NK-92 (cell line): Measurements from ENCODE around the gene RPL36A.

ENCODE experiments used
- DNase-seq: peaks from one replicate; lab custom pipeline; 2025; ENCODE audit not compliant: unreplicated experiment; lab: John Stamatoyannopoulos, UW

The RPL36A gene

GRCh38 chrX:101430457-101431078 is 39.8 kb downstream of the RPL36A start:
- no peak for DNase-seq

- DNase-seq, result no peak
Observed at GRCh38 chrX:101442085-101442484, 51.3 kb downstream of the RPL36A start.
